CD4-positive, alpha-beta T cell treated with Interleukin-2 at 100 ng/mL for 4 hours (primary cell): ENCODE data around the gene ARNT2.

Experiments
- DNase-seq: peaks from one replicate; pipeline ENCODE4 v3.0.0-alpha.2; 2020; ENCODE audit warnings: low spot score

The ARNT2 gene

GRCh38 chr15:80514071-80514780, 110.0 kb downstream of the ARNT2 start:
- no peak for DNase-seq

DNA sequence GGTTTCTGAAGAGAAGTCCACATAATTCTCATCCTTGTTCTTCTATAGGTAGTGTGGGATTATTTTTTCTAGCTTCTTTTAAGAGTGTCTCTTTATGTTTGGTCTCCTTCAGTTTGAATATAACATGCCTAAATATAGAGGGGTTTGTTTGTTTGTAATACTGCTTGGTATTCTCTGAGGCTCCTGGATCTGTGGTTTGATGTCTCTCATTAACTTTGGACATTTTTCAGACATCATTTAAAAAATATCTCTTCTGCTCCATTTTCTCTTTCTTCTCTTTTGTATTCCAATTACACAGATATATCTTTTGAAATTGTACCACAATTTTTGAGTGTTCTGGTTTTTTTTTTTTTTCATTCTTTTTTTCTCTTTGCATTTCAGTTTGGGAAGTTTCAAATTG, 113.1 kb downstream of the ARNT2 start:
- no peak for DNase-seq

DNA sequence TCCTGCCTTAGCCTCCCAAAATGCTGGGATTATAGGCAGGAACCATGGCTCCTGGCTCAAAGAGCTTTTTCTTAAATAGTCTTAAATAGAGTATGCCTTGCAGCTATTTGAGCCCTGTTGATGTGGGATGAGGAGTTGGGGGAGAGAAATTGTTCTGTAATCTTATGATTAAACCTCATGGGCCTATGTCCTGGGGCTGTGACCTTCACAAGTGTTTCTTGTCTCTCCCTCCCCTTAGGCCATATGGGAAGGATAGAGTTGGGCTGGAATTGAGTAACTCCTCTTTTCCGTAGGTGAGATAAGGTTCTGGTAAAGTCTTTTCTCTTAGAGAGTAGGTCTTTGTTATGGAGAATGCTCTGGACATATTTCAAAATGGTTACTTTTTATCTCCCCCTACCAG, 114.3 kb downstream of the ARNT2 start:
- DNase-seq = no peak

- DNase-seq = no peak
These were observed 119.6 kb downstream of the ARNT2 start for GRCh38 chr15:80523746-80524145.

- DNase-seq = no peak
These were observed 121.7 kb downstream of the ARNT2 start for GRCh38 chr15:80525853-80526252.

DNA sequence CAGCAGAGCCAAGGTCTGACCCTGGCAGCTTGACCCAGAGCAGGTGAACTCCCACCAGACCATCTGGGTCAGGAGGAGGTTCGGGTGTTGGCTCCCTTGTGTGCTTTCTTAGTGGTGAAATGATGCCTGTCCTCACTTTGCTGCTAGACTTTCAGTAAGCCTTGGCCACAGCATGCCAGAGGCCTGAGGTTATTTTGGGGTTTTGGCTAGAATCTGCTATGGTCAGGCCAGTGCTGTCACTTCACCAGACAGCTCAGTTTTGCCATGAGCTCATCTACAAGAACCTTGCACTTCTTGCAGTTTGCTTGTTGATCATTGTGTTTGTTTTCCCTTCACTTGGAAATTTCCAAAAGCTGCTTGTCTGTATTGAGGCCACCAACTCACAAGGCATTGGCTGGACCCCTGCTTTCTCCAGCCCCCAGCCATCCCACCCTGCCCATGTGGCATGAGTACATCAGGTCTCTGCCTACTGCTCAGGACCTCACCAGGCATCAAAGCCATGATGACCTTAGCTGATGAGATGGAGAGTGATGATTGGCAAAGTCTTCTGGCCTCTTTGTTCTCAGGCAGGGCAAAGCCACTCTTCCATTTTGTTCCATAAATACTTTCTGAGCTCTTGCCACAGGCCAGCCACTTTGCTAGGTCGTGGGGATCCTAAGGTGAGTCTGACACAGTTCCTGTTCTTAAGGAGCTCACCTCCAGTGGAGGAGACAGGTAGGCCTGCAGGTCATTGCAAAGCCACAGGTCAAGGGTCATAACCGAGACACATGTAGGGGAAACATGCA, 122.6 kb downstream of the ARNT2 start:
- no peak for DNase-seq

GRCh38 chr15:80527406-80527805, 123.2 kb downstream of the ARNT2 start:
- DNase-seq = no peak

- DNase-seq = no peak
These were observed 123.8 kb downstream of the ARNT2 start for GRCh38 chr15:80527961-80528360.

GRCh38 chr15:80530737-80531365, 126.7 kb downstream of the ARNT2 start:
- no peak for DNase-seq

DNA sequence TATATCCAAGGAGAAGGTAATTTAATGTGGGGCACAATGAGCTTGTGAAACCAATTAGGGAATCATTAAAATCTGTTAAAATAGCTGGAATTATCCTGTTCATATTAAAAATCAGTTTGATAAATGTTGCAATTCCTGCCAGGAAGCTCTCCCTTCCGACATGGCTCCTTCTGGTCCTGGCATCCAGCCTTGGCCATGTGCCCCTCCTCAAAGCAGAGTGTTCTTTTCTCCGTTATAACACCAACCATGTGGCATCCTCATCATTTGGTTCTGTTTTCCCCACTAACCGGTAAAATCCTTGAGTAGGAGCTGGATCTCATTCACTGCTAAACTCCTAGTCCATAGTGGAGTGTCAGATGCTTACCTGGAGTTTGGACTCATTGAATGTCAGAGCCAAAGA, 127.2 kb downstream of the ARNT2 start:
- no peak for DNase-seq

DNA sequence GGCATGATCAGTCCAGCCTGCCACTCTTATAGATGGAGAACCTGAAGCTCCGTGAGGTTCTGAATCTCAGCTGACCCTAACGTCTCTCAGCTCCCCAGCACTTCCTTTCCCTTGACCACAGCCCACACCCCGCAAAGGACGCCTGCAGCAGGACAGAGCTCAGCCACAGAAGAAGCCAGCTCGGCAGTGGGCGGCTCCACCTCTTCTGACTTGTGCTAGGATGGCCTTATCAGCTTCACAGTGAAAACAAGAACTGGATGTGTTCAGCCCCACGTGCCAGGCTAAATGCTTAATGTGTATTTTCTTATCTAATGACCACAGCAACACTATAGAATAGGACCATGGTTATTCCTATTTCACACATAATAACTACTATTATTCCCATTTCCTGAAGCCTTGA, 127.6 kb downstream of the ARNT2 start:
- no peak for DNase-seq

DNA sequence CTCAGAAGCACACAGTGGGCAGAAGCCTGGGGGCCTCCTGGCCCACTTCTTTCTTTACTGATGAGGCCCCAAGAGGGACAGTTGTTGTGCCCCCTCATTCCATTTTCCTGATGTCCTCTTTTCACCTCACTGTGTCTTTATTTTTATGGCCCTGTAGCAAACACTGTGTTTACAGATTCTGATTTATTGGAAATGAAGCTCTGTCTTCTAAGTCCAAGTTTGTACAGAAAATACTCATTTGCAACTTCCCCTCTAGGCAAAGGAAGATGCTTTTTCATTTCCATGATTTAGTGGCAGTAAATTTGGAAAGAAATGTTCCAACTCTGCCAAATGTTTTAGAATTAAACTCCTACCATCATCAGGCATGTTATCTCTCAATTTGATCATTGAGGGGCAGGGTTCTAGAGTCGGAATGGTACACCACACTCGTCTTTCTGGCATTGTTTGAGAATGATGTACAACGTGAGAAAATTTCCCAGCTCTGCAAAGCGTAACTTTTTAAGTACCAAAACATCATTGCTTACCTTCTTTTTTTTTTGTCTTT, 129.7 kb downstream of the ARNT2 start:
- no peak for DNase-seq

GRCh38 chr15:80536231-80536630, 132.0 kb downstream of the ARNT2 start:
- no peak for DNase-seq

DNA sequence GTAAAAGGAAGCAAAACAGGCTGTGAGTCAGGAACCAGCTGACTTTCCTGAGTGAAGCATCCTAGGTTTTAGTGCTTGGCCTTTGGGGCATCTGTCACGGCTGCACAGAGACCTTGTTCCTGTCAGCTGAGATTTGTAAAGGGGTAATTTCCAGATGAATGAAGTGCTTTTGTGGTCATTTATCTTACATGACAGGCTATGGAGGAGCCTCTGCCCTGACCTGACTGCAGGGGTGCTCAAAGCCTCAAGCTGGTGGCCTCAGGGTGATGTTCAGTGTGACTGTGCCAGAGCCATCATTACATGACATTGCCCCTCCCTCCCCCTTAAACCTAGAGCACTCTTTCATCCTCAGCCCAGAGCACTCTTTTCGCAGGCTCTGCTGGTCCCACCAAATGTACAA, 132.5 kb downstream of the ARNT2 start:
- no peak for DNase-seq

DNA sequence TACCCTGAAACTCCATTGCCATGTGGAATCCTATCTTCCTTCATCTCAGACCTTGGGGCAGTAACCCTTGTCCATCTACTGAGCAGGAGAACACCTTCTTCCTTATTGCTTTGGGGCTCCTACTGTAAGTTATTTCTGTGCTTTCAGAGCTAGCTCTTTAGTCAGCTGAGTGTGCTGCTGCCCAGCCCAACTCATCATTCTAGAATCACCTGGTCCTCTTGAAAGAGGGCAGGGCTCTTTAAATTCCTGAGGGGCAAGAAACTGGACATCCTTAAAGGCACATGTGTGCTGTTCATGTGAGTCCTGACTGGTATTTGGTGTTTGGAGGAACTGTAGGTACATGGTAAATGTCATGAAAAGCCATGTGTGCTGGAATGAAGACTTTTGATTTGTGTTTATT, 140.9 kb downstream of the ARNT2 start:
- no peak for DNase-seq

GRCh38 chr15:80547264-80547663, 143.1 kb downstream of the ARNT2 start:
- no peak for DNase-seq

DNA sequence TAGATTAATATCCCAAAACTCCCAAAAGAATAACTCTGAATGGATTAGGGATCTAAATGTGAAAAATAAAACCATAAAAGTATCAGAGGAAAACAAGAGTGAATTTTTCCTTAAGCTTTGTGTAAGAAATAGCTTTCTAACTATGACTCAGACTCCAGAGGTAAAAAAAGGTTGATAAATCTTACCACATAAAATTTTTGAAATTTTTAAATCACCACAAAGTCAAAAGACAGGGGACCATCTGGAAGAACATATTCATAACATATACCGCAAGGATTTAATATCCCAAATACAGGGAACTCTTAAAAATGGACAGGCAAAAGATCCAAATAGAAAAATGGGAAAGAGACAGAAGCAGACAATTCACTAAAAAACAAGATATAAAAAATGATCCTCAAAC, 145.0 kb downstream of the ARNT2 start:
- no peak for DNase-seq

GRCh38 chr15:80549654-80550053, 145.5 kb downstream of the ARNT2 start:
- no peak for DNase-seq

DNA sequence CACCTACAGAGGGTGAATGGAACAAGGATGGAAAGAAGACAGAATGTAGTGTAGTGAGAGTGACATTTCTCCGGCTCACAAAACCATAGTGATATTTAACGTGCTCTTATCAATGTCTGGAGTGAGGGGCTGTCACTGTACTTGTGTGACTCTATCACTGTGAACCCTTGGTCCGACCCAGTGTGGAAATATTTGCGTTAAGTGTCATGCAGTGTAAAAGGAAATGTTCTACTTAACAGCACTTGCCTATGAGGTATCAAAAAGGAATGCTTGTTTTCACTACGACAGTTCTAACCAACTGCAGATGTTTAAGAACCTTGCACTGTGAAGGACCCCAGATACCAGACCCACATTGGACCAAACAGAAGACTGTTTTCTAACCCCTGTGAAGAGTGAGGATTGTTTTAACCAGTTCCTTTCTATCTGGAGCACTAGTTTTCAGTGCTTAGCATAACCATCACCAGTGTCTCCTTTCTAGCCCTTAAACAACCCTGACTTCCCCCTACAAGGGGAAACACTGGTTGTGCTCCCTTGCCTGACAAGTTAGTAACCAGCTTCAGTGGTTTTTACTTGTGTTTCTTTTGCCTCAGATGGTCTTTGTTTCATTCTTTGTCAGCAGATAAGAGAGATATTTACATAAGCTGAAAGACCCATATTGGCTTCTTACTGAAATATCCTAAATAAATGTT, 146.2 kb downstream of the ARNT2 start:
- no peak for DNase-seq

- no peak for DNase-seq
These were observed 146.7 kb downstream of the ARNT2 start for GRCh38 chr15:80550908-80551260.

DNA sequence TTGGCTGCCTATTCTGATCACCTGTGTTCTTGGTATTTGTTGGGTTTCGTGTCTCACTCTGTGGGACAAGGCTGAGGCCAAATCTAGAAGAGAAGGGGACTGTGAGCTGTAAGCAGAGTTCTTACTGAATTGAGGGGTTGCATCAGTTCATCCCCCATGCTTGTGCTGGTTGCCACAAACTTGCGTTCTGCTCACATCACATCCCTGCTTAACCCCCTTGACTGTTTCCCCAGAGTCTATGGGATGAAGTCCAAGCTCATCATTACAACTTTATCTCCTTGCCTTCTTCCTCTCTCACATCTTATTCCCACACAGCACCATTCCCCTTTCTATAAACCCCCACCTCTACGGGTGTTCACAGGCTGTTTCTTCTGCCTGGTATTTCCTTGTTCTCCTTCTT, 147.2 kb downstream of the ARNT2 start:
- no peak for DNase-seq

DNA sequence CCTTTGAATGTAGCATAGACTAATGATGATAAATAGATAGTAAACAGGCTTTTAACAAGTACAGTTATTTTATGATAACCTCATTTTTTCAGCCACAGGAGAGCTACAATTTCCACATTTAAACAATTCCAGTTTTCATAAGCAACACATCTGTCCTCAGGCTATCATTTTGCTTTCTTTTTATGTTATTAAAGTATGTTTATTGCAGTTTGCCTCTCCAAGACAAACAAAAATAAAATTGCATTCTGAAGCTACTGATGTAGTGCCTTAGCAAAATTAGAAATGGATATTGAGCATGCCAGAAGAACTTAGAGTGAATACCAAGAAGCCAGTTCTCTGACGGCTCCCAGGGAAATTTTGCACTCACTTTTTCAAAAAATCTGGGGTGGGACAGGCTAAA, 150.4 kb downstream of the ARNT2 start:
- no peak for DNase-seq
